GM12878 (cell line): ENCODE data around the gene ITPRIPL1. TPM values are rescaled to one million over a fixed set of nuclear protein-coding genes. Genes with fewer than 3 reads are reported as not detected.

Source experiments
- ATAC-seq: fragments of 200-7000 bp; cut with Tn5 transposase; 3 replicates; pipeline ENCODE4 v1.9.1; 2020; ENCODE audit warnings: mild to moderate bottlenecking, moderate library complexity
- BruUV-seq: library from RNA; stranded (reverse); fragments of 400-500 nt; replicated peaks from 2 replicates; lab custom pipeline; 2021; lab: Mats Ljungman, UMichigan
- CTCF ChIA-PET: fragments of 300-600 bp; sonication (Branson Sonifier 250); formaldehyde crosslinking; extraction: SDS; loops from one replicate; lab custom pipeline; 2021; ENCODE audit warnings: inconsistent platforms; lab: Yijun Ruan, JAX
- POLR2A ChIA-PET: fragments of 350-600 bp; formaldehyde crosslinking; extraction: SDS; loops from one replicate; lab custom pipeline; 2021; ENCODE audit warnings: inconsistent platforms; lab: Charles Lee
- RAD21 ChIA-PET: fragments of 300-600 bp; sonication (Branson Sonifier 250); formaldehyde crosslinking; loops from one replicate; lab custom pipeline; 2023; ENCODE audit warnings: antibody characterized with exemption; ENCODE audit not compliant: unreplicated experiment; lab: Charles Lee
- SMC1A ChIA-PET: fragments of 300-600 bp; sonication (Branson Sonifier 250); formaldehyde crosslinking; loops from one replicate; lab custom pipeline; 2023; ENCODE audit not compliant: unreplicated experiment, uncharacterized antibody; lab: Charles Lee
- DNase-seq: peaks from one replicate; pipeline ENCODE4 v3.0.0-alpha.2; 2011; ENCODE audit warnings: low read depth, low spot score
- FAIRE-seq: peaks from 3 replicates; lab custom pipeline; 2011; peaks lifted over from hg19 to GRCh38; lab: Jason Lieb, UNC
- H2AFZ ChIP-seq: 2 replicates; pipeline ENCODE4 v1.6.0; 2011; ENCODE audit warnings: low read depth, low read length, control low read depth; ENCODE audit not compliant: control insufficient read depth
- H3K27ac ChIP-seq: 2 replicates; pipeline ENCODE4 v1.5.1; 2011; ENCODE audit warnings: control low read depth; ENCODE audit not compliant: control insufficient read depth, insufficient read depth
- H3K27me3 ChIP-seq, 2 experiments: replicated peaks in 1 of 2; 2 replicates each; pipeline versions ENCODE4 v1.6.0 to v1.6.1; 2011; ENCODE audit warnings: low read length in 1 of 2; ENCODE audit not compliant: control insufficient read depth in 2 of 2, insufficient read depth in 2 of 2
- H3K36me3 ChIP-seq, 2 experiments: 2 replicates each; pipeline ENCODE4 v1.5.1; 2011; ENCODE audit warnings: low read length in 1 of 2; ENCODE audit not compliant: control insufficient read depth in 2 of 2, insufficient read depth in 2 of 2
- H3K4me1 ChIP-seq: 2 replicates; pipeline ENCODE4 v1.6.1; 2011; ENCODE audit warnings: mild to moderate bottlenecking, low read length, moderate library complexity, mixed read lengths; ENCODE audit not compliant: control insufficient read depth, insufficient read depth
- H3K4me2 ChIP-seq: 2 replicates; pipeline ENCODE4 v1.6.0; 2011; ENCODE audit warnings: control low read depth; ENCODE audit not compliant: control insufficient read depth, insufficient read depth
- H3K4me3 ChIP-seq: fragments of 200-600 bp; sonication (generic); 2 replicates; pipeline ENCODE4 v1.5.1; 2016
- H3K79me2 ChIP-seq: 2 replicates; pipeline ENCODE4 v1.6.0; 2011; ENCODE audit warnings: low read length; ENCODE audit not compliant: control insufficient read depth, insufficient read depth
- H3K9ac ChIP-seq: 2 replicates; pipeline ENCODE4 v1.8.0; 2011; ENCODE audit warnings: low read length, control low read depth, mixed read lengths; ENCODE audit not compliant: control insufficient read depth, insufficient read depth
- H3K9me3 ChIP-seq: replicated peaks from 3 replicates; pipeline ENCODE4 v1.5.1; 2011; ENCODE audit warnings: mild to moderate bottlenecking, low read length; ENCODE audit not compliant: control insufficient read depth, insufficient read depth
- H4K20me1 ChIP-seq: 2 replicates; pipeline ENCODE4 v1.6.0; 2011; ENCODE audit not compliant: control insufficient read depth, insufficient read depth
- CBX5 ChIP-seq: sonication (generic); IDR thresholded peaks from 2 replicates; pipeline ENCODE4 v1.6.1; 2016; ENCODE audit warnings: low read depth, moderate library complexity, mild to moderate bottlenecking, inconsistent platforms
- HDAC2 ChIP-seq: fragments of 200-600 bp; sonication (generic); IDR thresholded peaks from 2 replicates; pipeline ENCODE4 v1.6.1; 2017
- IKZF1 ChIP-seq: fragments of 450-650 bp; conservative IDR thresholded peaks from 2 replicates; pipeline ENCODE4 v1.6.1; 2017; ENCODE audit warnings: antibody characterized with exemption, mild to moderate bottlenecking
- MEF2A ChIP-seq: IDR thresholded peaks from 2 replicates; pipeline ENCODE4 v1.6.1; 2011; ENCODE audit warnings: low read depth, mild to moderate bottlenecking, low read length, moderate library complexity; ENCODE audit not compliant: insufficient read depth
- NBN ChIP-seq: fragments of 450-650 bp; IDR thresholded peaks from 2 replicates; pipeline ENCODE4 v1.6.1; 2016
- PAX8 ChIP-seq: fragments of 450-650 bp; IDR thresholded peaks from 2 replicates; pipeline ENCODE4 v1.6.1; 2017; ENCODE audit warnings: mild to moderate bottlenecking, moderate library complexity
- RBBP5 ChIP-seq: fragments of 200-600 bp; sonication (generic); conservative IDR thresholded peaks from 2 replicates; pipeline ENCODE4 v1.6.1; 2016
- RFX5 ChIP-seq: IDR thresholded peaks from 2 replicates; pipeline ENCODE4 v1.6.1; 2011; ENCODE audit warnings: low read depth, low read length, improper control_type of control experiment
- ZNF207 ChIP-seq: fragments of 450-650 bp; IDR thresholded peaks from 2 replicates; pipeline ENCODE4 v1.6.1; 2014; ENCODE audit warnings: antibody characterized with exemption, mild to moderate bottlenecking, borderline replicate concordance
- WGBS: methylation state at CpG from one replicate; pipeline ENCODE4 v1.1.6; 2016; ENCODE audit warnings: low lambda C conversion rate; ENCODE audit not compliant: insufficient replicate concordance, insufficient coverage; ENCODE audit errors: missing lambda C conversion rate; 5-methylcytosine and 5-hydroxymethylcytosine counted together
- in situ Hi-C: fragments of 300-500 bp; cut with MboI; formaldehyde crosslinking; loops from 9 replicates; pipeline ENCODE4 v1.14.3; 2018; ENCODE audit warnings: mixed read lengths
- intact Hi-C: fragments of 100-400 bp; cut with micrococcal nuclease; formaldehyde crosslinking; loops from one replicate; pipeline ENCODE4 v1.14.2; 2022; ENCODE audit not compliant: unreplicated experiment
- polyA plus RNA-seq, 11 experiments: library from polyadenylated mRNA; depleted of rRNA in 4 of 11; unstranded in 6 of 11; stranded (reverse) in 5 of 11; fragments of >200 nt; fragmentation: Nextera tagmentation in 4 of 11; fragmentation: Illumina TruSeq in 1 of 11; extraction: Ambion mirVana in 4 of 11; extraction: Trizol in 1 of 11; gene quantifications; 1 replicate in 1 of 11; 2 replicates in 10 of 11; pipeline versions ENCODE4 v1.2.1 to v1.2.3, GENCODE V29; 2011 to 2016; ENCODE audit warnings: inconsistent platforms in 2 of 11, missing spikeins in 2 of 11, low read depth in 1 of 11
- total RNA-seq, 4 experiments: library from RNA; depleted of rRNA in 3 of 4; stranded (reverse); fragments of >200 nt in 3 of 4; fragmentation: Illumina TruSeq in 1 of 4; extraction: Trizol in 1 of 4; gene quantifications; 2 replicates each; pipeline versions ENCODE4 v1.2.1 to v1.2.3, GENCODE V29; 2013 to 2021
- TF ChIP-seq, protein P1 (sequence below): fragments of 450-650 bp; IDR thresholded peaks from 2 replicates; pipeline ENCODE4 v1.6.1; 2017; ENCODE audit warnings: borderline replicate concordance
- TF ChIP-seq, protein P2 (sequence below): fragments of 150-350 bp; IDR thresholded peaks from 2 replicates; pipeline ENCODE4 v1.6.1; 2014; ENCODE audit warnings: mild to moderate bottlenecking, low read depth, low read length
- TF ChIP-seq, protein P3 (sequence below): fragments of 450-650 bp; IDR thresholded peaks from 2 replicates; pipeline ENCODE4 v1.6.1; 2017; ENCODE audit warnings: mild to moderate bottlenecking, moderate library complexity
- TF ChIP-seq, protein P4 (sequence below): fragments of 450-650 bp; IDR thresholded peaks from 2 replicates; pipeline ENCODE4 v1.6.1; 2017; ENCODE audit warnings: antibody characterized with exemption, mild to moderate bottlenecking, moderate library complexity
- TF ChIP-seq, protein P5 (sequence below): fragments of 450-650 bp; IDR thresholded peaks from 2 replicates; pipeline ENCODE4 v1.6.1; 2014; ENCODE audit warnings: mild to moderate bottlenecking

The ITPRIPL1 gene
- total and polyA plus RNA-seq, 10 of the 15 experiments (the other 5 are each of a cell fraction or from before 2014, with no cell fraction given): 4.9 to 28.7 (median 14.3) TPM

DNA sequence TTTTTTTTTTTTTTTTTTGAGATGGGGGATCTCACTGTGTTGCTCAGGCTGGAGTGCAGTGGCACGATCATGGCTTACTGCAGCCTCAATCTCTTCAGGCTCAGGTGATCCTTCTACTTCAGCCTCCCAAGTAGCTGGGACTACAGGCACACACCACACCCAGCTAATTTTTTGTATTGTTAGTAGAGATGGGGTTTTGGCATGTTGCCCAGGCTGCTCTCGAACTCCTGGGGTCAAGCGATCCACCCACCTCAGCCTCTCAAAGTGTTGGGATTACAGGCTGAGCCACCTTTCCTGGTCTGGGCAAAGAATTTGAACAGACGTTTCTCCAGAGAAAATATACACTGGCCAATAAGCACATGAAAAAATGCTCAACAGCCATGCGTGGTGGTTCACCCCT lies 16.9 kb upstream of the ITPRIPL1 start:
- no peak for DNase-seq
- CTCF ChIA-PET: interaction anchor here (1.8 kb wide), 1 partner anchor 12 kb away, joined by 3 read pairs; no protein-coding TSS in a partner anchor
- intact Hi-C loops (no loop called here), in situ Hi-C loops (no loop called here)
- POLR2A ChIA-PET: interaction anchor here (1.5 kb wide), 1 partner anchor 29 kb away, joined by 4 read pairs; no protein-coding TSS in a partner anchor
- Histone ChIP-seq H3K9ac (no peak overlapping the region), H3K4me3 (no peak overlapping the region), H3K9me3 (no peaks in the 10 kb centered on the region), H3K27ac (no peak overlapping the region), H3K27me3 (no peaks in the 10 kb centered on the region), H3K4me1 (peaks cover 5% of the 10 kb centered on the region), H3K79me2 (peaks cover 28% of the 10 kb centered on the region), H2AFZ (no peak overlapping the region), H3K4me2 (no peak overlapping the region), H4K20me1 (no peaks in the 10 kb centered on the region), H3K36me3 (peaks cover 0 to 2% of the 10 kb centered on the region in 2 experiments; a peak in 2 of 4 replicates)
- RAD21 ChIA-PET: no interaction called here
- WGBS: 96% methylated on average over 5 of the region's 5 CpGs
- ATAC-seq: no peak
- BruUV-seq: no TSS peak
- no peak for FAIRE-seq
- SMC1A ChIA-PET: interaction anchor here (0.6 to 1.5 kb wide), 3 partner anchors 12 to 217 kb away, joined by 3 to 5 read pairs (median 3); no protein-coding TSS in a partner anchor
- TF ChIP-seq, protein P1, sequence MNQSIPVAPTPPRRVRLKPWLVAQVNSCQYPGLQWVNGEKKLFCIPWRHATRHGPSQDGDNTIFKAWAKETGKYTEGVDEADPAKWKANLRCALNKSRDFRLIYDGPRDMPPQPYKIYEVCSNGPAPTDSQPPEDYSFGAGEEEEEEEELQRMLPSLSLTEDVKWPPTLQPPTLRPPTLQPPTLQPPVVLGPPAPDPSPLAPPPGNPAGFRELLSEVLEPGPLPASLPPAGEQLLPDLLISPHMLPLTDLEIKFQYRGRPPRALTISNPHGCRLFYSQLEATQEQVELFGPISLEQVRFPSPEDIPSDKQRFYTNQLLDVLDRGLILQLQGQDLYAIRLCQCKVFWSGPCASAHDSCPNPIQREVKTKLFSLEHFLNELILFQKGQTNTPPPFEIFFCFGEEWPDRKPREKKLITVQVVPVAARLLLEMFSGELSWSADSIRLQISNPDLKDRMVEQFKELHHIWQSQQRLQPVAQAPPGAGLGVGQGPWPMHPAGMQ: no peak
- TF ChIP-seq CBX5 (no peak), PAX8 (no peak), RFX5 (no peak), RBBP5 (no peak), HDAC2 (no peak), MEF2A (no peak), NBN (no peak), ZNF207 (no peak), IKZF1 (no peak)
- TF ChIP-seq, protein P2, sequence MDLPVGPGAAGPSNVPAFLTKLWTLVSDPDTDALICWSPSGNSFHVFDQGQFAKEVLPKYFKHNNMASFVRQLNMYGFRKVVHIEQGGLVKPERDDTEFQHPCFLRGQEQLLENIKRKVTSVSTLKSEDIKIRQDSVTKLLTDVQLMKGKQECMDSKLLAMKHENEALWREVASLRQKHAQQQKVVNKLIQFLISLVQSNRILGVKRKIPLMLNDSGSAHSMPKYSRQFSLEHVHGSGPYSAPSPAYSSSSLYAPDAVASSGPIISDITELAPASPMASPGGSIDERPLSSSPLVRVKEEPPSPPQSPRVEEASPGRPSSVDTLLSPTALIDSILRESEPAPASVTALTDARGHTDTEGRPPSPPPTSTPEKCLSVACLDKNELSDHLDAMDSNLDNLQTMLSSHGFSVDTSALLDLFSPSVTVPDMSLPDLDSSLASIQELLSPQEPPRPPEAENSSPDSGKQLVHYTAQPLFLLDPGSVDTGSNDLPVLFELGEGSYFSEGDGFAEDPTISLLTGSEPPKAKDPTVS: no peak
- TF ChIP-seq, protein P3, sequence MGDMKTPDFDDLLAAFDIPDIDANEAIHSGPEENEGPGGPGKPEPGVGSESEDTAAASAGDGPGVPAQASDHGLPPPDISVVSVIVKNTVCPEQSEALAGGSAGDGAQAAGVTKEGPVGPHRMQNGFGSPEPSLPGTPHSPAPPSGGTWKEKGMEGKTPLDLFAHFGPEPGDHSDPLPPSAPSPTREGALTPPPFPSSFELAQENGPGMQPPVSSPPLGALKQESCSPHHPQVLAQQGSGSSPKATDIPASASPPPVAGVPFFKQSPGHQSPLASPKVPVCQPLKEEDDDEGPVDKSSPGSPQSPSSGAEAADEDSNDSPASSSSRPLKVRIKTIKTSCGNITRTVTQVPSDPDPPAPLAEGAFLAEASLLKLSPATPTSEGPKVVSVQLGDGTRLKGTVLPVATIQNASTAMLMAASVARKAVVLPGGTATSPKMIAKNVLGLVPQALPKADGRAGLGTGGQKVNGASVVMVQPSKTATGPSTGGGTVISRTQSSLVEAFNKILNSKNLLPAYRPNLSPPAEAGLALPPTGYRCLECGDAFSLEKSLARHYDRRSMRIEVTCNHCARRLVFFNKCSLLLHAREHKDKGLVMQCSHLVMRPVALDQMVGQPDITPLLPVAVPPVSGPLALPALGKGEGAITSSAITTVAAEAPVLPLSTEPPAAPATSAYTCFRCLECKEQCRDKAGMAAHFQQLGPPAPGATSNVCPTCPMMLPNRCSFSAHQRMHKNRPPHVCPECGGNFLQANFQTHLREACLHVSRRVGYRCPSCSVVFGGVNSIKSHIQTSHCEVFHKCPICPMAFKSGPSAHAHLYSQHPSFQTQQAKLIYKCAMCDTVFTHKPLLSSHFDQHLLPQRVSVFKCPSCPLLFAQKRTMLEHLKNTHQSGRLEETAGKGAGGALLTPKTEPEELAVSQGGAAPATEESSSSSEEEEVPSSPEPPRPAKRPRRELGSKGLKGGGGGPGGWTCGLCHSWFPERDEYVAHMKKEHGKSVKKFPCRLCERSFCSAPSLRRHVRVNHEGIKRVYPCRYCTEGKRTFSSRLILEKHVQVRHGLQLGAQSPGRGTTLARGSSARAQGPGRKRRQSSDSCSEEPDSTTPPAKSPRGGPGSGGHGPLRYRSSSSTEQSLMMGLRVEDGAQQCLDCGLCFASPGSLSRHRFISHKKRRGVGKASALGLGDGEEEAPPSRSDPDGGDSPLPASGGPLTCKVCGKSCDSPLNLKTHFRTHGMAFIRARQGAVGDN: no peak
- TF ChIP-seq, protein P4, sequence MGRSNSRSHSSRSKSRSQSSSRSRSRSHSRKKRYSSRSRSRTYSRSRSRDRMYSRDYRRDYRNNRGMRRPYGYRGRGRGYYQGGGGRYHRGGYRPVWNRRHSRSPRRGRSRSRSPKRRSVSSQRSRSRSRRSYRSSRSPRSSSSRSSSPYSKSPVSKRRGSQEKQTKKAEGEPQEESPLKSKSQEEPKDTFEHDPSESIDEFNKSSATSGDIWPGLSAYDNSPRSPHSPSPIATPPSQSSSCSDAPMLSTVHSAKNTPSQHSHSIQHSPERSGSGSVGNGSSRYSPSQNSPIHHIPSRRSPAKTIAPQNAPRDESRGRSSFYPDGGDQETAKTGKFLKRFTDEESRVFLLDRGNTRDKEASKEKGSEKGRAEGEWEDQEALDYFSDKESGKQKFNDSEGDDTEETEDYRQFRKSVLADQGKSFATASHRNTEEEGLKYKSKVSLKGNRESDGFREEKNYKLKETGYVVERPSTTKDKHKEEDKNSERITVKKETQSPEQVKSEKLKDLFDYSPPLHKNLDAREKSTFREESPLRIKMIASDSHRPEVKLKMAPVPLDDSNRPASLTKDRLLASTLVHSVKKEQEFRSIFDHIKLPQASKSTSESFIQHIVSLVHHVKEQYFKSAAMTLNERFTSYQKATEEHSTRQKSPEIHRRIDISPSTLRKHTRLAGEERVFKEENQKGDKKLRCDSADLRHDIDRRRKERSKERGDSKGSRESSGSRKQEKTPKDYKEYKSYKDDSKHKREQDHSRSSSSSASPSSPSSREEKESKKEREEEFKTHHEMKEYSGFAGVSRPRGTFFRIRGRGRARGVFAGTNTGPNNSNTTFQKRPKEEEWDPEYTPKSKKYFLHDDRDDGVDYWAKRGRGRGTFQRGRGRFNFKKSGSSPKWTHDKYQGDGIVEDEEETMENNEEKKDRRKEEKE: no peak
- TF ChIP-seq, protein P5, sequence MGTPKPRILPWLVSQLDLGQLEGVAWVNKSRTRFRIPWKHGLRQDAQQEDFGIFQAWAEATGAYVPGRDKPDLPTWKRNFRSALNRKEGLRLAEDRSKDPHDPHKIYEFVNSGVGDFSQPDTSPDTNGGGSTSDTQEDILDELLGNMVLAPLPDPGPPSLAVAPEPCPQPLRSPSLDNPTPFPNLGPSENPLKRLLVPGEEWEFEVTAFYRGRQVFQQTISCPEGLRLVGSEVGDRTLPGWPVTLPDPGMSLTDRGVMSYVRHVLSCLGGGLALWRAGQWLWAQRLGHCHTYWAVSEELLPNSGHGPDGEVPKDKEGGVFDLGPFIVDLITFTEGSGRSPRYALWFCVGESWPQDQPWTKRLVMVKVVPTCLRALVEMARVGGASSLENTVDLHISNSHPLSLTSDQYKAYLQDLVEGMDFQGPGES: no peak
